PC-9 (cell line): ENCODE results near the gene PSKH1.

Source experiments
- CTCF ChIP-seq: fragments of 200-600 bp; sonication (generic); conservative IDR thresholded peaks from 2 replicates; pipeline ENCODE4 v1.6.1; 2017; ENCODE audit warnings: mixed run types, antibody characterized with exemption, mild to moderate bottlenecking, moderate library complexity
- EZH2 ChIP-seq: fragments of 200-600 bp; sonication (generic); IDR thresholded peaks from 2 replicates; pipeline ENCODE4 v1.8.0; 2017; ENCODE audit warnings: antibody characterized with exemption, low read depth

DNA sequence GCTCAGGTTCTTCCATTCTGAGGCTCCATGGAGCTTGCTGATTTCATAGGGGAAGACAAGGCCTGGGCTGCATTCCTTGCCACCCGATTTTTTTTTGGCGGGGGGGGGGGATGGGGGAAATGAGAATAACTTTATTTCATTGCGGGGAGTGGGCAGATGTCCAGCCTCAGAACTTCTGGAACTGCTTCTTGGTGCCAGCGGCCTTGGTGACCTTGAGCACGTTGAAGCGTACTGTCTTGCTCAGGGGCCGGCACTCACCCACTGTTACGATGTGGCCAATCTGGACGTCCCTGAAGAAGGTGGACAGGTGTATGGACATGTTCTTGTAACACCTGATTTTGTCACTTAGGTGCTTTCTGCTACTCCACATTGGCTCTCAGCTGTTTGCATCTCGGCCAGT lies 37.3 kb upstream of the PSKH1 start:
- TF ChIP-seq EZH2 (no peak), CTCF (no peak)
